Dendritic cell treated with granulocyte-macrophage colony-stimulating factor and Interleukin-4, amounts not matched to agents 40 ng/mL and 50 ng/mL, for 4 days (primary cell): ENCODE data around the gene DCDC2B.

Source experiments
- H3K27ac Mint-ChIP-seq: one replicate; pipeline ENCODE4 v1.8.0; 2022; ENCODE audit warnings: mild to moderate bottlenecking, mixed read lengths
- H3K27me3 Mint-ChIP-seq: one replicate; pipeline ENCODE4 v1.8.0; 2022; ENCODE audit warnings: mild to moderate bottlenecking, mixed read lengths
- H3K36me3 Mint-ChIP-seq: one replicate; pipeline ENCODE4 v1.8.0; 2022; ENCODE audit warnings: low read depth, mixed read lengths
- H3K4me1 Mint-ChIP-seq: one replicate; pipeline ENCODE4 v1.8.0; 2022; ENCODE audit warnings: low read depth, mixed read lengths
- H3K4me3 Mint-ChIP-seq: one replicate; pipeline ENCODE4 v1.8.0; 2022; ENCODE audit warnings: mild to moderate bottlenecking, moderate library complexity, mixed read lengths
- H3K9me3 Mint-ChIP-seq: one replicate; pipeline ENCODE4 v1.8.0; 2022; ENCODE audit warnings: mixed read lengths
- intact Hi-C: fragments of 100-400 bp; cut with micrococcal nuclease; formaldehyde crosslinking; loops from one replicate; pipeline ENCODE4 v1.15.0; 2022

The DCDC2B gene

DNA sequence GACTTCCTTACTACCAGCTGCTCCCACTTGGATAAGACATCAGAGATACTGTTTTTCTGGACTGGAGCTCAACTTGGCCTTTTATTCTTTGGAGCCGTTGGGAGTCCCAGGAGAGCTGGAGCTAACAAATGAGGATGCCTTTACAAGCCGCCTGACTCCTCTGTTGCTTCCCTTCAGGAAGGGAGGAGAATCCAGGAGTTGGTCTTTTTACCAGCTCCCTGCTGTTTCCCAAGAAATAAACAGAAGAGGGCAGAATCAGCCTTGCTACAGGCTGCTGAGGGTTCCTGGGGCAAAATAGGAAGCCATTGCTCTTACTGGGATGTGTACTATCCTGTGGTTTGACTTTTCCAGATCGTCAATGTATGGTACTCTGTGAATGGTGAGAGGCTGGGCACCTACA is 14.8 kb downstream of the DCDC2B start:
- Mint-ChIP-seq H3K27ac (peak overlapping the region; percentile 95), H3K36me3 (peaks cover 79% of the 10 kb centered on the region), H3K27me3 (no peaks in the 10 kb centered on the region), H3K4me3 (no peak overlapping the region), H3K4me1 (peaks cover 35% of the 10 kb centered on the region), H3K9me3 (no peaks in the 10 kb centered on the region)
- intact Hi-C loops = loop anchor here (2.0 kb wide), 1 partner anchor 17 kb away; no protein-coding TSS in a partner anchor

DNA sequence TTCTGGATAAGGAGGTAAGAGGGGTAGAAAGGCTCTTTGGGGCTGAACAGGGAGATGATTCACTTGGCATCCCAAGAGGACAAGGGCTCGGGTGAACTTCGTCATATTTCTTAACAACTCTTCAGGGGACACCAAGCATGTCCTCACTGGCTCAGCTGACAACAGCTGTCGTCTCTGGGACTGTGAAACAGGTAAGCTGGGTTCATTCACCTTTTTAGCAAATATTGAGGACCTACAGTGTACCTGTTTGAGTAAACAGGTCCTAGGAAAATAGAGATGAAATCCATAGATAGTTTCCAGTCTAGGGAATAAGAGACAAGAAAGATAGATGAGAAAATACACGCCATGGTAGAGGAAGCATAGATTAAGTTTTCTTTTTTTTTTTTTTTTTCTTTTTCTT is 15.4 kb downstream of the DCDC2B start:
- H3K4me3 Mint-ChIP-seq = no peak overlapping the region
- H3K36me3 Mint-ChIP-seq = peaks cover 79% of the 10 kb centered on the region
- H3K9me3 Mint-ChIP-seq = no peaks in the 10 kb centered on the region
- H3K27ac Mint-ChIP-seq = peak overlapping the region; percentile 10
- no peaks in the 10 kb centered on the region for H3K27me3 Mint-ChIP-seq
- intact Hi-C loops = no loop called here
- H3K4me1 Mint-ChIP-seq = peaks cover 35% of the 10 kb centered on the region

DNA sequence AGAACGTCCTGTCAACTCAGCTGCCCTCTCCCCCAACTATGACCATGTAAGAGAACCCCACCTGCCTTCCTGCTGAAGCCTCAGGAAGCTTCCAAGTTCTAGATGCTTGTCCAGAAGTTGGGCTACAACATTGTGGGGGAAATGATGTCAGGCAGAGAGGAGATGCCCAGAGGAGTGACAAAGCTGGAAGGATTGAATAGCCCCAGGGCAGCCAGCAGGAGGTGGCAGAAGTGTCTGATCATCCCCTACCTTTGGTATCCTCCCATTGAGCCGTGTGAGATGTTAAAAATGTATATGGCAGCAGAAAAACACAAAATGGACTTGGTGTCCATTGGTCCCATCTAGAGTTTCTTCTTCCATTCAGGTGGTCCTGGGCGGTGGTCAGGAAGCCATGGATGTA is 19.9 kb downstream of the DCDC2B start:
- H3K4me1 Mint-ChIP-seq = peaks cover 5% of the 10 kb centered on the region
- peaks cover 87% of the 10 kb centered on the region for H3K36me3 Mint-ChIP-seq
- no peak overlapping the region for H3K4me3 Mint-ChIP-seq
- no peak overlapping the region for H3K27ac Mint-ChIP-seq
- no peaks in the 10 kb centered on the region for H3K27me3 Mint-ChIP-seq
- intact Hi-C loops = no loop called here
- H3K9me3 Mint-ChIP-seq = no peaks in the 10 kb centered on the region

DNA sequence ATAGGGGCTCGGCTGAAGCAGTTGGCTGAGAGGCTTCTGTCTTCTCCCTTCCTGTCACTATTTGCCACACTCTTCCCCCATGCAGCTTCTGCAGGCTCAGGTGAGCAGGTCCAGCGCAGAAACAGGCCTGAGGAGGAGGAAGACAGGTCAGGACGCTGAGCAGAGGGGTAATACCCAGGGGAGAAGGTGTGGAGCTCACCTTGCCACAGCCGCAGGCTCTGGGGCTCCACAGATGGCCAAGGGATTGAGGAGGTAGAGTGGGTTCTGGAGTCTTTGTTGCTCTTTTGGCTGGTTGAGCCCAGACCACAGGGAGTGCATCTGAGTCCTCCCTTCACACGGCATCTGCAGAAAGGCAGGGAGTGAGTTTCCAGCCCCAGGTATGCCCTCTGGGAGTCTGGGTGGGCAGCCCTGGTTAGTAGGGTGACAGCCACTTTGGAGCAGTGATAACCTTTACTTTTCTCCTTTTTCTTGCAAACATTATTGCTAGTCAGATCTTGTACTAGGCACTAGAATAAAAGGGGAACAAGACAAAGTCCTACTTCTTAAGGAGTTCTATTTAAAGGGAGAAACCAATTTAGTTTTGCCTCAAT is 23.0 kb downstream of the DCDC2B start:
- Mint-ChIP-seq H3K4me3 (no peak overlapping the region), H3K4me1 (no peaks in the 10 kb centered on the region), H3K36me3 (peaks cover 56% of the 10 kb centered on the region), H3K27ac (no peak overlapping the region), H3K27me3 (no peaks in the 10 kb centered on the region), H3K9me3 (no peaks in the 10 kb centered on the region)
- intact Hi-C loops = no loop called here

DNA sequence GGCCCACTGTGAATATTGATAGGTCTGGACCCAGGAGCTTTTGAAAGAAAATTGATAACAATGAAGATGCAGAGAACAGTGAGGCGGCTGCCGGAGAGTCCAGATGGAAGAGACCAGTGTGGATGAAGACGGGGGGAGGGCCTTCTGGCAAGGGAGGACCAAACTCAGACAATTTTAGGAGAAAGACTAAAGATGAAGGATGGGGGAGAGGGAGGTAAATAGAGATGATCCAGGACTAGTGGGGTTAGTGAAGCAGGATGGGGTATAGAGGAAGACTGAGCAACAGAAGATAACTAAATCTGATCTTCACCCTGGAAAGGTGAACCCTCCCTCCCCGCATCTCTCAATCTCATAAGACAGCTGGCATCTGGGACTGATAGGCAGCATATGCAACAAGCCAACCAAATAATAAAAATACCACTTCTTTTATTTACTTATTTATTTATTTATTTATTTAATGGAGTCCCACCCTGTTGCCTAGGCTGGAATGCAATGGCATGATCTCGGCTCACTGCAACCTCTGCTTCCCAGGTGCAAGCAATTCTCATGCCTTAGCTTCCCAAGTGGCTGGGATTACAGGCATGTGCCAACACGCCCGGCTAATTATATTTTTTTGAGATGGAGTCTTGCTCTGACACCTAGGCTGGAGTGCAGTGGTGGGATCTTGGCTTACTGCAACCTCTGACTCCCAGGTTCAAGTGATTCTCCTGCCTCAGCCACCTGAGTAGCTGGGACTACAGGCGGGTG is 23.8 kb downstream of the DCDC2B start:
- Mint-ChIP-seq H3K4me3 (no peak overlapping the region), H3K27ac (no peak overlapping the region), H3K9me3 (no peaks in the 10 kb centered on the region), H3K27me3 (no peaks in the 10 kb centered on the region), H3K36me3 (peaks cover 48% of the 10 kb centered on the region), H3K4me1 (no peaks in the 10 kb centered on the region)
- intact Hi-C loops = no loop called here

DNA sequence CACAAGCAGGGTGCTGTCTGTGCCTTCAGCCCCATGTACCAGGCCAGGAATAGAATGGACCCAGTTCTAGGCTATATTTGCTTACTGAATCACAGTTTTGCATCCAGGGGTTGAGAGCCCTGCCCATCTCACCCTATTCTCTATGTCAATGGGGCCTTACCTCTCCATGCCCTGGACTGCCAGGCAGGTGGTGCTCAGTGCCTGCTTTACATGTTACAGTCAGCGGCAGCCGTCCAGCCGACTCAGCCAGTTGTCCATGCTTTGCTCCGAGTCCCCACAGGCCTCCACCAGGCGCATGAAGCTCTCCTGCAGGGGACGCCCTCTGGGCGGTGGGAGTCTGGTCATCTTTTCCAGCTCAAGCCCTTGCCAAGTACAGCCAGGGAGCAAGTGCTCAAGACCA is 25.9 kb downstream of the DCDC2B start:
- intact Hi-C loops = no loop called here
- peaks cover 9% of the 10 kb centered on the region for H3K27me3 Mint-ChIP-seq
- no peaks in the 10 kb centered on the region for H3K9me3 Mint-ChIP-seq
- H3K36me3 Mint-ChIP-seq = peaks cover 28% of the 10 kb centered on the region
- no peak overlapping the region for H3K4me3 Mint-ChIP-seq
- H3K4me1 Mint-ChIP-seq = no peaks in the 10 kb centered on the region
- no peak overlapping the region for H3K27ac Mint-ChIP-seq

DNA sequence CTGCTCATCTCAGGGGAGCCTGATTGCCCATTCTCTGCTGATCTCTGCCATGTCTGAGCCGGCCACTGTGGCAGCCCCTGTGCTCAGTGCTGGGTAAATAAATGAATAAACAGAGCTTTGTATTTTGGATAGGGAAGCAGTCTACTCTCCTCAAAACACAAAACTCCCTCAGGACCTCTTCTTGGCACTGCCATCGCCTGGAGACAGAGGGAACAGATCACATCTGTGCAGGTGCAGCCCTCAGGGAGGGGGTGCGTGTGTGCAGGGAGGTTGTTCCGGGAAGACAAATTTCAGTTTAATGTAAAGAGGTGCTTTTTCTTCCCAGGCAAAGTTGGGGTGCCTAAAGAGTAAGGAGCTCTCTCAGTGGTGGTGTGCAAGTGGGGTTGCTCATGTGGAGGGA is 30.4 kb downstream of the DCDC2B start:
- H3K36me3 Mint-ChIP-seq = no peaks in the 10 kb centered on the region
- intact Hi-C loops = no loop called here
- peak overlapping the region; percentile 3 for H3K27ac Mint-ChIP-seq
- no peaks in the 10 kb centered on the region for H3K9me3 Mint-ChIP-seq
- no peak overlapping the region for H3K4me3 Mint-ChIP-seq
- peaks cover 33% of the 10 kb centered on the region for H3K27me3 Mint-ChIP-seq
- peaks cover 28% of the 10 kb centered on the region for H3K4me1 Mint-ChIP-seq

DNA sequence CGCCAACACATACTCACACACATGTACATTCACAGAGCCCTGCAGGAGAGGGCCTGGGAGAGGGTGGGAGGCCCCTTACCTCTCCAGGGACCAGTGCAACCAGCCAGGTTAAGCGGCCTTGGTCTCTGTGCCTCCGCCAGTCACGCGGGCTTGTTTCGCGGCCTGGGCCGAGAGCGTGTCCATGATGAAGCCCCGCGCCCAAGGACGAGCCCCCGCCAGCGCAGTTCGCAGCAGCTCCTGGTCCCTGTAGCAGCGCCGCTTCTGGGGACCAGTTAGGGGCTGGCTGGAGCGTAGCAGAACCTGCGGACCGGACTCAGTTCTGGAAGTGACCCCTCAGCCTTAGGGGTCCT is 30.9 kb downstream of the DCDC2B start:
- no peak overlapping the region for H3K27ac Mint-ChIP-seq
- intact Hi-C loops = loop anchor here (2.0 kb wide), 1 partner anchor 17 kb away; the partner anchor contains the start of genes EIF3I and TMEM234
- no peaks in the 10 kb centered on the region for H3K36me3 Mint-ChIP-seq
- peaks cover 28% of the 10 kb centered on the region for H3K4me1 Mint-ChIP-seq
- peaks cover 33% of the 10 kb centered on the region for H3K27me3 Mint-ChIP-seq
- no peaks in the 10 kb centered on the region for H3K9me3 Mint-ChIP-seq
- peak overlapping the region; percentile 74 for H3K4me3 Mint-ChIP-seq

DNA sequence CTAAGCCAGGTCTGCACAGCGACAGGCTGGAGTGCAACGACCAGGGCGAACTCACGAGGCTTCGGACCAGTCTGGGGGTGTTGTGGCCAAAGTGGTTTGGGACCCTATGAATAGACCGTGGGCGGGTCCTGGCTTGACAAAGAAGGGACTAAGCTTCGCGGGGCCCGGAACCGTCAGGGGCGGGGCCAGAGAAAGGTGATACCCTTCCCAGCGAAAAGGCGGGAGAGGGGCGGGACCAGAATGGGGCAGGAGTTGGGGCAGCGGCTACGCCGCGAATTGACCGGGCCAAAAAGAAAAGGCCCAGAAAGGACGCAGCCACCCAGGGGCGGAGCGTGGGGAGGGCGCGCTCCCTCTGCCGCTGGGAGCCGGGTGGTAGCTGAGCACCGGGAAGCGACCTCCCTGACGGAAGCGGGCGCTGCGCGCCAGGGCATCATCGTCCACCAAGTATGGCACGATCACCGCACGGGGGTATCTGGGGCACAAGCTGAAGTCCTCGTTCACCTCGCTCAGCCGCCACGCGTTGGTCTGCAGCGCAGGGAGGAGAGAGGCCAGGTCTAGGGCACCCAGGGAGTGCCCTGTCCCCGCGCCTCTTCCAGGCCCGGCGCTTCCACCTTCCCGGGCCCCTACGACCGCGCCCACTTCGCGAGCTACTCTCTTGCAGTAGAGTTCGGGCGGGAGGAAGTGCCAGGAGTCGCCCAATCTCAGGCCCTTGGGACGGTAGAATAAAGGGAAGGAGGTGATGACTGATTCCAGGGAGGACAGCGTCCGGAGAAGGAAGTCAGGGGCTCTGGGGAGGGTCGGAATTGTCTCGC is 31.5 kb downstream of the DCDC2B start:
- H3K36me3 Mint-ChIP-seq = no peaks in the 10 kb centered on the region
- intact Hi-C loops = loop anchor here (2.0 kb wide), 1 partner anchor 18 kb away; the partner anchor contains the start of genes EIF3I and TMEM234
- no peaks in the 10 kb centered on the region for H3K9me3 Mint-ChIP-seq
- H3K4me3 Mint-ChIP-seq = peak overlapping the region; percentile 74
- peaks cover 28% of the 10 kb centered on the region for H3K4me1 Mint-ChIP-seq
- peak overlapping the region; percentile 71 for H3K27ac Mint-ChIP-seq
- H3K27me3 Mint-ChIP-seq = peaks cover 33% of the 10 kb centered on the region

DNA sequence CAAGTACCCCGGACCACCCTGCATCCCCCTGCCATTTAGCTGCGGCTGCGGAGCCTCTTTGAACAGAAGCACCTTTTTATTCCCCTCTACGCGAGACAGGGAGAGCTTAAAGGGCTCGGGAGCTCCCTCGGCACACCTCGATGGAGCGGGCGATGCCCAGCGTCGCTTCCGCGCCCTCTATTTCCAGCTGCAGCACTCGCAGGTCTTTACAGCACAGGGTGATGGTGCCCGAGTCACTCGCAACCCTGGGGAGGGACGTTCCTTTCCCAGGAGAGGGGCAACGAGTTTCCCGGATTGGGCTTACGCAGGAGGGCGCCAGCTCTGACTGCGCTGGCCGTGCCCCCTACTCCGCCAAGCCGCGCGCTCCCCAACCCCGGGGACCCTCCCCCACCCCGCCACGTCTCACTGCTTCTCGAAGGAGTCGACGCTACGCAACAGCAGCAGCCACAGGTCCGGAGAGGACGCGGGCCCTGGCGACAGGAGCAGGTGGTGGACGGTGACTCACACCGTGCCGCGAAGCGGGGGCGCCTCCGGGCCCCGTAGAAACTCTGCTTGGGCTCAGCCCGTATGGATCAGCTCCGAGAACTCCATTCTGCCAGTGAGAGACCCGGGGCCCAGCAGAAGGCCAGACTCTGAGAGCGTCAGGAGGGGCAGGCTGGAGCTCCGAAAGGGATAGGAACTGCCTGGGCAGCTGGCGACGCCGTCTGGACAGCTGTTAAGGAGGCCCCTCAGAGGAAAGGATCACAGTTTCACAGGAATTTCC is 32.3 kb downstream of the DCDC2B start:
- Mint-ChIP-seq H3K9me3 (no peaks in the 10 kb centered on the region), H3K4me3 (peak overlapping the region; percentile 74), H3K4me1 (peaks cover 28% of the 10 kb centered on the region), H3K36me3 (no peaks in the 10 kb centered on the region), H3K27me3 (peaks cover 33% of the 10 kb centered on the region), H3K27ac (peak overlapping the region; percentile 71)
- intact Hi-C loops = loop anchor here (2.0 kb wide), 1 partner anchor 18 kb away; the partner anchor contains the start of genes EIF3I and TMEM234

DNA sequence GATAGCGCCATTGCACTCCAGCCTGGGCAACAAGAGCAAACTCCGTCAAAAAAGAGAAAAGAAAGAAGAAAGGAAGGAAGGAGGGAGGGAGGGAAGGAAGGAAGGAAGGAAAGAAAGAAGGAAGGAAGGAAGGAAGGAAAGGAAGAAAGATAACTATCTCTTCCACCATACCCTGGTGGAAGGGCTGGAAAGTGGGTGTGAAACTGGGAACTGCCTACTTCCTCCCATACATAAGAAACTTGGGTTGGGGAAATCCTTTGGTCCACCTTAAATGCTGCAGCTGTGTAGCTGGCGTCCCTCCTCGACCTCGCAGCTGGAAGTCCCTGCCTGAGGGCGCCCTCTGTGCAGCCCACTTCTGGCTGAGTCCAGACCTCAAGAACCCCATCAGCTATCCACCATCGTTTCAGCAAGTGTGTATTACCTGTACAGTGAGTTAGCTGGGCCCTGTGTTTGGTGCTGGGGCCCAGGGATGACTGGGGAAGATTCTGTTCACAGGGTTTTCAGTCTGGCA is 33.5 kb downstream of the DCDC2B start:
- Mint-ChIP-seq H3K27me3 (peaks cover 39% of the 10 kb centered on the region), H3K9me3 (no peaks in the 10 kb centered on the region), H3K4me3 (no peak overlapping the region), H3K36me3 (no peaks in the 10 kb centered on the region), H3K4me1 (peaks cover 34% of the 10 kb centered on the region), H3K27ac (no peak overlapping the region)
- intact Hi-C loops = no loop called here

DNA sequence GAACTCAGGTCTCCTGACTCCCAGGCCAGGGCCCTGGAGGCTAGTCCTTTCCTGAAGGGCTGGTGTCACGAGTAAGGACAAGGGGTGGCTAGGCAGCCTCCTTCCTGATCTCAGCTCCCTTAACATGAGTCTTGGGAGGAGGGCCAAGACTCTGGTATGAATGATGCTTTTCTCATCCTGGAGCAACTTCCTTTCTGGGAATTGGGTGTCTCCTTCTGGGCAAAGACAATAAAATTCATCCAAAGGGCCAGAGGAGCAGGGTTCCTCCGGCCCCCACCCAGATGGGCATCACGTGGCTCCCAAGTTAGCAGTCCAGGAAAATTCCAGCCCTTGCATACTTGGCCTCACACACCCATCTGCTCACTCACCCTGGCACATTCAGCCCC is 38.0 kb downstream of the DCDC2B start, which contains the start of gene FAM167B:
TSS of gene FAM167B (plus strand) at position 335 of the 386 bp plus-strand sequence. CDS start 200 bp downstream, outside the sequence.
- Mint-ChIP-seq H3K4me1 (peaks cover 38% of the 10 kb centered on the region), H3K9me3 (no peaks in the 10 kb centered on the region), H3K36me3 (no peaks in the 10 kb centered on the region), H3K27me3 (peaks cover 44% of the 10 kb centered on the region), H3K4me3 (no peak within 1 kb of the TSS), H3K27ac (no peak within 1 kb of the TSS)
- intact Hi-C loops = no loop called here

DNA sequence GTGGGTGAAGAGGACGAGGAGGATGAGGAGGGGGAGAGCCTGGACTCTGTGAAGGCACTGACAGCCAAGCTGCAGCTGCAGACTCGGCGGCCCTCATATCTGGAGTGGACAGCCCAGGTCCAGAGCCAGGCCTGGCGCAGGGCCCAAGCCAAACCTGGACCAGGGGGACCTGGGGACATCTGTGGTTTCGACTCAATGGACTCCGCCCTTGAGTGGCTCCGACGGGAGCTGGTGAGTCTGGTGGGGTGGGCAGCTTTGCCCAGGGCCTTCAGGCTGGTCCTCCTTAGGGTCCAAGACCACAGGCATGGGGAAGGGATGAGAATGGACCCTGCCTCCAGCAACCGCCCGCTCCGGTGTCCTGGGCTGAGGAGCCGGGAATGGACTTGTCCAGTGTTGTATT is 38.6 kb downstream of the DCDC2B start:
- no peak overlapping the region for H3K4me3 Mint-ChIP-seq
- H3K4me1 Mint-ChIP-seq = peaks cover 38% of the 10 kb centered on the region
- H3K27ac Mint-ChIP-seq = no peak overlapping the region
- intact Hi-C loops = no loop called here
- H3K27me3 Mint-ChIP-seq = peaks cover 44% of the 10 kb centered on the region
- no peaks in the 10 kb centered on the region for H3K36me3 Mint-ChIP-seq
- H3K9me3 Mint-ChIP-seq = no peaks in the 10 kb centered on the region
